A549 (cell line): Measurements from ENCODE around the gene STARD9.
A peak's percentile ranks its signal among the peaks of the same experiment; 100 is the strongest.

Experiments used
- CEBPB ChIP-seq, 2 experiments: fragments of >200 bp in 1 of 2; sonication (Bioruptor Twin) in 1 of 2; formaldehyde crosslinking in 1 of 2; IDR thresholded peaks; 2 replicates each; pipeline ENCODE4 v1.6.1; 2012 to 2016
- EP300 ChIP-seq, 2 experiments: fragments of >200 bp; sonication (Bioruptor Twin); formaldehyde crosslinking; IDR thresholded peaks; 2 replicates in 1 of 2; 3 replicates in 1 of 2; pipeline ENCODE4 v1.6.1; 2016 to 2017
- ESRRA ChIP-seq: fragments of 150-350 bp; IDR thresholded peaks from 2 replicates; pipeline ENCODE4 v1.6.1; 2014; ENCODE audit warnings: mild to moderate bottlenecking, low read length, borderline replicate concordance
- HDAC2 ChIP-seq: fragments of 200-600 bp; sonication (generic); IDR thresholded peaks from 2 replicates; pipeline ENCODE4 v1.6.1; 2016
- JUNB ChIP-seq: fragments of >200 bp; sonication (Bioruptor Twin); formaldehyde crosslinking; IDR thresholded peaks from 2 replicates; pipeline ENCODE4 v1.6.1; 2016
- KDM5A ChIP-seq: fragments of 200-600 bp; sonication (generic); IDR thresholded peaks from 2 replicates; pipeline ENCODE4 v1.6.1; 2016; ENCODE audit warnings: antibody characterized with exemption, mild to moderate bottlenecking
- POLR2A ChIP-seq: IDR thresholded peaks from 2 replicates; pipeline ENCODE4 v1.6.1; 2012; ENCODE audit warnings: mild to moderate bottlenecking, low read length
- RAD21 ChIP-seq, 2 experiments: fragments of >200 bp in 1 of 2; sonication (Bioruptor Twin) in 1 of 2; formaldehyde crosslinking in 1 of 2; IDR thresholded peaks in 1 of 2; conservative IDR thresholded peaks in 1 of 2; 2 replicates in 1 of 2; 3 replicates in 1 of 2; pipeline ENCODE4 v1.6.1; 2012 to 2018; ENCODE audit warnings: inconsistent platforms in 1 of 2
- SREBF2 ChIP-seq: fragments of 450-650 bp; IDR thresholded peaks from 2 replicates; pipeline ENCODE4 v1.6.1; 2014; ENCODE audit warnings: mild to moderate bottlenecking, moderate library complexity
- TF ChIP-seq, protein P1 (sequence below): fragments of >200 bp; sonication (Bioruptor Twin); formaldehyde crosslinking; IDR thresholded peaks from 3 replicates; pipeline ENCODE4 v1.5.1; 2016
- TF ChIP-seq, protein P2 (sequence below): IDR thresholded peaks from 2 replicates; pipeline ENCODE4 v1.6.1; 2012
- TF ChIP-seq, protein P3 (sequence below): fragments of 450-650 bp; IDR thresholded peaks from 2 replicates; pipeline ENCODE4 v1.6.1; 2014; ENCODE audit warnings: antibody characterized with exemption
- TF ChIP-seq, protein P4 (sequence below): IDR thresholded peaks from 2 replicates; pipeline ENCODE4 v1.6.1; 2012

DNA sequence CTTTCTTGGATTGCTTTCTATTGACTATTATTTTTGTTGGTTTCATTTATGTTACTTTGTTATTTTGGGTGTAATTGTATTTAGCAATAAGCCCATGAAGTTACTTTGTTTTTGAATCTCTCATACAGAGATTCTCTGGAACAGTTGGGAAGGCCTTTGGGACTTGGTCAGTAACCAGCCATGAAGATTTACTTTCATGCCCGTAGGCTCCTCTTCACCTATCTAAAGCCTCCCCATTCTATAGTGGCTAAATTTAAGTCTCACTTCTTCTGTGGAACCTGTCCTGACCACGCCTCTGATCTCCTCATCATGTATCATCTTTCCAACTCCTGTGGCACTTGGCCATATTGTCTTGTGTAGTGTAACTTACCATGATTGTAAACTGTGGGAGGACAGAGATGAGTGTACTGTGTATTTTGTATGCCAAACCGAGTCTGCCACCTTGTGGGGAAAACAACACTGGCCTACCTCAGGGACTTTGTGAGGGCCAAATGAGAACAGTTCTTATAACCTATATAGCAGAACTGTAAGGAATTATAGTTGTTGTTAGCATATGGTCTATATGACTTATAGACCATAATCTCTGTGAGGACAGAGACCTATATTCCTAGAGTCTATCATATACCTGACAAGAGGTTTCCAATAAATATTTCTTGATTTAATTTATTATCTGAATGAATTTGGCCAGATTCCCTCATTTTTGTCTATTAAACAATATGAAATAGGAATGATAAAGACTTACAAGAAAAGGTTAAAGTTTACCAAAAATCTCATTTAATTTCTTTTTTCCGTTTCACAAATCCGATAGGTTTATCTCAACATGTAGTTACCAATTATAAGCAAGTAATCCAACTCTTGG is 75.0 kb downstream of the STARD9 start:
- TF ChIP-seq, protein P1, sequence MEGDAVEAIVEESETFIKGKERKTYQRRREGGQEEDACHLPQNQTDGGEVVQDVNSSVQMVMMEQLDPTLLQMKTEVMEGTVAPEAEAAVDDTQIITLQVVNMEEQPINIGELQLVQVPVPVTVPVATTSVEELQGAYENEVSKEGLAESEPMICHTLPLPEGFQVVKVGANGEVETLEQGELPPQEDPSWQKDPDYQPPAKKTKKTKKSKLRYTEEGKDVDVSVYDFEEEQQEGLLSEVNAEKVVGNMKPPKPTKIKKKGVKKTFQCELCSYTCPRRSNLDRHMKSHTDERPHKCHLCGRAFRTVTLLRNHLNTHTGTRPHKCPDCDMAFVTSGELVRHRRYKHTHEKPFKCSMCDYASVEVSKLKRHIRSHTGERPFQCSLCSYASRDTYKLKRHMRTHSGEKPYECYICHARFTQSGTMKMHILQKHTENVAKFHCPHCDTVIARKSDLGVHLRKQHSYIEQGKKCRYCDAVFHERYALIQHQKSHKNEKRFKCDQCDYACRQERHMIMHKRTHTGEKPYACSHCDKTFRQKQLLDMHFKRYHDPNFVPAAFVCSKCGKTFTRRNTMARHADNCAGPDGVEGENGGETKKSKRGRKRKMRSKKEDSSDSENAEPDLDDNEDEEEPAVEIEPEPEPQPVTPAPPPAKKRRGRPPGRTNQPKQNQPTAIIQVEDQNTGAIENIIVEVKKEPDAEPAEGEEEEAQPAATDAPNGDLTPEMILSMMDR, result peak; percentile 58
- TF ChIP-seq EP300 (IDR thresholded peaks at IDR 0.05) (no peak), SREBF2 (no peak), POLR2A (no peak), JUNB (no peak), CEBPB (IDR thresholded peaks at IDR 0.05) (no peak), ESRRA (no peak), HDAC2 (no peak), KDM5A (no peak), RAD21 (conservative IDR thresholded peaks at IDR 0.05 in 1 of 2, IDR thresholded peaks at IDR 0.05 in 1 of 2) (peak; percentile 66 to 74)
- TF ChIP-seq, protein P2, sequence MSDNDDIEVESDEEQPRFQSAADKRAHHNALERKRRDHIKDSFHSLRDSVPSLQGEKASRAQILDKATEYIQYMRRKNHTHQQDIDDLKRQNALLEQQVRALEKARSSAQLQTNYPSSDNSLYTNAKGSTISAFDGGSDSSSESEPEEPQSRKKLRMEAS, result no peak
- TF ChIP-seq, protein P3, sequence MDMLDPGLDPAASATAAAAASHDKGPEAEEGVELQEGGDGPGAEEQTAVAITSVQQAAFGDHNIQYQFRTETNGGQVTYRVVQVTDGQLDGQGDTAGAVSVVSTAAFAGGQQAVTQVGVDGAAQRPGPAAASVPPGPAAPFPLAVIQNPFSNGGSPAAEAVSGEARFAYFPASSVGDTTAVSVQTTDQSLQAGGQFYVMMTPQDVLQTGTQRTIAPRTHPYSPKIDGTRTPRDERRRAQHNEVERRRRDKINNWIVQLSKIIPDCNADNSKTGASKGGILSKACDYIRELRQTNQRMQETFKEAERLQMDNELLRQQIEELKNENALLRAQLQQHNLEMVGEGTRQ, result no peak
- TF ChIP-seq, protein P4, sequence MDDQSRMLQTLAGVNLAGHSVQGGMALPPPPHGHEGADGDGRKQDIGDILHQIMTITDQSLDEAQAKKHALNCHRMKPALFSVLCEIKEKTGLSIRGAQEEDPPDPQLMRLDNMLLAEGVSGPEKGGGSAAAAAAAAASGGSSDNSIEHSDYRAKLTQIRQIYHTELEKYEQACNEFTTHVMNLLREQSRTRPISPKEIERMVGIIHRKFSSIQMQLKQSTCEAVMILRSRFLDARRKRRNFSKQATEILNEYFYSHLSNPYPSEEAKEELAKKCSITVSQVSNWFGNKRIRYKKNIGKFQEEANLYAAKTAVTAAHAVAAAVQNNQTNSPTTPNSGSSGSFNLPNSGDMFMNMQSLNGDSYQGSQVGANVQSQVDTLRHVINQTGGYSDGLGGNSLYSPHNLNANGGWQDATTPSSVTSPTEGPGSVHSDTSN, result no peak
